Stomach (tissue), 4 donors: ENCODE data around the gene ATXN3.
"Not testable (repeated sequence)": the region's sequence is repeated elsewhere in the genome, so short reads cannot be mapped to it uniquely, and the experiment has no call there.

ENCODE experiments used
- CTCF ChIP-seq, 7 experiments: fragments of 450-650 bp in 4 of 7; fragments of 200-600 bp in 3 of 7; sonication (generic) in 3 of 7; IDR thresholded peaks; one replicate each; pipeline ENCODE4 v1.5.1; 2016 to 2019; ENCODE audit warnings: antibody characterized with exemption in 7 of 7, control low read depth in 2 of 7, mild to moderate bottlenecking in 1 of 7
- EP300 ChIP-seq: sonication (generic); formaldehyde crosslinking; IDR thresholded peaks from one replicate; pipeline ENCODE4 v1.6.1; 2017; ENCODE audit warnings: antibody characterized with exemption

DNA sequence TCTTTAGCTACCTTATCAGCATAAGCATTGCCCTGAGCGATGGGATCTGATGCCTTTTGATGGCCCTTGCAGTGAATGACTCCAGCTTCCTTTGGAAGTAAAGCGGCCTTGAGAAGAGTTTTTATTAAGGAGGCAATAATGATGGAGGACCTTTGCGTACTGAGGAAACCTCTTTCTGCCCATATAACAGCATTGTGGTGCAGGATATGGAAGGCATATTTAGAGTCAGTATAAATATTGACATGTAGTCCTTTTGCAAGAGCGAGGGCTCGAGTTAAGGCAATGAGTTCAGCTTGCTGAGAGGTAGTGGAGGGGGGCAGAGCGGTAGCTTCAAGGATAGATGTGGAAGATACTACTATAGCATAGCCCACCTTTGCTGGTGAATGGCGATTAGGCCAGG, 60.5 kb downstream of the ATXN3 start:
- TF ChIP-seq CTCF (IDR thresholded peaks at IDR 0.05); EP300: not testable (repeated sequence)
